IMR-90 (cell line): ENCODE results near the gene SMAD7. TPM values are rescaled to one million over a fixed set of nuclear protein-coding genes. Genes with fewer than 3 reads are reported as not detected.

ENCODE experiments used
- ATAC-seq: fragments of 200-7000 bp; cut with Tn5 transposase; 2 replicates; pipeline ENCODE4 v1.9.1; 2020; ENCODE audit warnings: low read depth, mild to moderate bottlenecking, moderate library complexity
- BruUV-seq: library from RNA; stranded (reverse); fragments of 400-500 nt; replicated peaks from 2 replicates; lab custom pipeline; 2021; lab: Mats Ljungman, UMichigan
- CTCF ChIA-PET: fragments of 300-600 bp; formaldehyde crosslinking; extraction: SDS; loops from one replicate; lab custom pipeline; 2021; ENCODE audit warnings: antibody characterized with exemption; lab: Yijun Ruan, JAX
- POLR2A ChIA-PET: fragments of 300-600 bp; sonication (Branson Sonifier 250); formaldehyde crosslinking; loops from one replicate; lab custom pipeline; 2022; ENCODE audit warnings: antibody characterized with exemption; ENCODE audit not compliant: unreplicated experiment; lab: Charles Lee
- DNase-seq: peaks from one replicate; pipeline ENCODE4 v3.0.0; 2013
- H2AFZ ChIP-seq: replicated peaks from 2 replicates; pipeline ENCODE3; 2013; ENCODE audit warnings: low read length, mild to moderate bottlenecking; ENCODE audit not compliant: poor library complexity
- H2AK5ac ChIP-seq: 2 replicates; pipeline ENCODE4 v1.6.1; 2013; ENCODE audit warnings: low read depth, low read length, inconsistent platforms
- H2AK9ac ChIP-seq: replicated peaks from 2 replicates; pipeline ENCODE3; 2013; ENCODE audit warnings: mild to moderate bottlenecking, low read depth, low read length, moderate library complexity; ENCODE audit not compliant: poor library complexity
- H2BK120ac ChIP-seq: 2 replicates; pipeline ENCODE4 v1.6.1; 2013; ENCODE audit warnings: low read depth, low read length, inconsistent platforms
- H2BK15ac ChIP-seq: 3 replicates; pipeline ENCODE4 v1.6.1; 2013; ENCODE audit warnings: low read depth, low read length, inconsistent platforms
- H2BK20ac ChIP-seq: 2 replicates; pipeline ENCODE4 v1.6.1; 2013; ENCODE audit warnings: low read depth, mild to moderate bottlenecking, inconsistent platforms, low read length, moderate library complexity
- H2BK5ac ChIP-seq: 2 replicates; pipeline ENCODE4 v1.6.1; 2013; ENCODE audit warnings: mild to moderate bottlenecking, low read depth, low read length, inconsistent platforms; ENCODE audit not compliant: poor library complexity, severe bottlenecking
- H3K14ac ChIP-seq: replicated peaks from 2 replicates; pipeline ENCODE4 v1.6.1; 2013; ENCODE audit warnings: low read depth, low read length, inconsistent platforms
- H3K18ac ChIP-seq: 2 replicates; pipeline ENCODE4 v1.6.1; 2013; ENCODE audit warnings: low read depth, low read length, control low read depth
- H3K23ac ChIP-seq: 2 replicates; pipeline ENCODE4 v1.6.1; 2013; ENCODE audit warnings: low read depth, low read length, inconsistent platforms
- H3K27ac ChIP-seq: 2 replicates; pipeline ENCODE4 v1.5.1; 2013; ENCODE audit warnings: mild to moderate bottlenecking, control low read depth, low read length; ENCODE audit not compliant: insufficient read depth
- H3K27me3 ChIP-seq: 2 replicates; pipeline ENCODE4 v1.6.1; 2013; ENCODE audit warnings: low read length; ENCODE audit not compliant: control insufficient read depth, insufficient read depth
- H3K36me3 ChIP-seq: 2 replicates; pipeline ENCODE4 v1.6.1; 2013; ENCODE audit warnings: low read length, mixed read lengths; ENCODE audit not compliant: control insufficient read depth, insufficient read depth
- H3K4ac ChIP-seq: 2 replicates; pipeline ENCODE4 v1.6.1; 2013; ENCODE audit warnings: low read depth, low read length, inconsistent platforms
- H3K4me1 ChIP-seq: 2 replicates; pipeline ENCODE4 v1.6.1; 2013; ENCODE audit warnings: low read length, mixed read lengths; ENCODE audit not compliant: control insufficient read depth, insufficient read depth
- H3K4me2 ChIP-seq: 2 replicates; pipeline ENCODE4 v1.6.1; 2013; ENCODE audit warnings: low read depth, mild to moderate bottlenecking, control low read depth, low read length, moderate library complexity
- H3K4me3 ChIP-seq: 2 replicates; pipeline ENCODE4 v1.5.1; 2013; ENCODE audit warnings: low read depth, mild to moderate bottlenecking, control low read depth, low read length, moderate library complexity; ENCODE audit not compliant: insufficient read depth
- H3K56ac ChIP-seq: 2 replicates; pipeline ENCODE4 v1.6.1; 2013; ENCODE audit warnings: low read length, inconsistent platforms; ENCODE audit not compliant: insufficient read depth; ENCODE audit errors: extremely low read depth
- H3K79me1 ChIP-seq, 2 experiments: 2 replicates each; pipeline ENCODE4 v1.6.1; 2013; ENCODE audit warnings: low read length in 2 of 2, inconsistent platforms in 1 of 2, low read depth in 1 of 2
- H3K9ac ChIP-seq: 2 replicates; pipeline ENCODE4 v1.6.1; 2013; ENCODE audit warnings: low read depth, low read length, control low read depth
- H3K9me1 ChIP-seq: 2 replicates; pipeline ENCODE4 v1.6.1; 2013; ENCODE audit warnings: low read length, inconsistent platforms; ENCODE audit not compliant: insufficient read depth
- H3K9me3 ChIP-seq: 2 replicates; pipeline ENCODE4 v1.6.1; 2013; ENCODE audit warnings: low read length; ENCODE audit not compliant: control insufficient read depth, insufficient read depth
- H4K20me1 ChIP-seq: 2 replicates; pipeline ENCODE4 v1.6.1; 2013; ENCODE audit warnings: low read length, inconsistent platforms; ENCODE audit not compliant: insufficient read depth
- H4K5ac ChIP-seq: 2 replicates; pipeline ENCODE4 v1.6.1; 2013; ENCODE audit warnings: mild to moderate bottlenecking, low read depth, low read length, control low read depth
- H4K8ac ChIP-seq, 2 experiments: 2 replicates each; pipeline ENCODE4 v1.6.1; 2013; ENCODE audit warnings: low read depth in 2 of 2, low read length in 2 of 2, control low read depth in 1 of 2, inconsistent platforms in 1 of 2
- H4K91ac ChIP-seq: 2 replicates; pipeline ENCODE4 v1.6.1; 2013; ENCODE audit warnings: low read depth, low read length, inconsistent platforms; ENCODE audit not compliant: insufficient read depth
- CHD1 ChIP-seq: IDR thresholded peaks from 2 replicates; pipeline ENCODE4 v1.6.1; 2012; ENCODE audit warnings: low read depth, low read length, improper control_type of control experiment
- MAZ ChIP-seq: IDR thresholded peaks from 2 replicates; pipeline ENCODE4 v1.6.1; 2012; ENCODE audit warnings: low read depth, mild to moderate bottlenecking, low read length, improper control_type of control experiment, moderate library complexity, borderline replicate concordance
- WGBS, 2 experiments: methylation state at CpG; one replicate each; pipeline versions ENCODE4 v1.1.5 to v1.1.7; 2013; ENCODE audit warnings: missing lambda C conversion rate in 2 of 2; ENCODE audit not compliant: insufficient read length in 1 of 2; ENCODE audit errors: extremely low coverage in 2 of 2; 5-methylcytosine and 5-hydroxymethylcytosine counted together
- dilution Hi-C: fragments of 300-500 bp; cut with HindIII; formaldehyde crosslinking; loops from one replicate; pipeline ENCODE4 v1.14.3; 2018; ENCODE audit warnings: low sequenced_read_pairs; ENCODE audit not compliant: unreplicated experiment
- in situ Hi-C: fragments of 300-500 bp; cut with MboI; formaldehyde crosslinking; loops from 3 replicates; pipeline ENCODE4 v1.14.3; 2019; ENCODE audit warnings: low sequenced_read_pairs, inconsistent platforms, mixed read lengths
- intact Hi-C: fragments of 100-400 bp; cut with micrococcal nuclease; formaldehyde crosslinking; loops from 2 replicates; pipeline ENCODE4 v1.10.0; 2022
- polyA plus RNA-seq, 3 experiments: library from polyadenylated mRNA; depleted of rRNA; stranded (reverse); fragments of >200 nt; gene quantifications; 2 replicates each; pipeline ENCODE4 v1.2.3, GENCODE V29; 2012; ENCODE audit warnings: low replicate concordance in 1 of 3
- total RNA-seq: library from RNA; depleted of rRNA; stranded (reverse); fragments of >200 nt; gene quantifications from 2 replicates; pipeline ENCODE4 v1.2.3, GENCODE V29; 2012

Gene SMAD7
- total and polyA plus RNA-seq, 2 of the 4 experiments (the other 2 are of a cell fraction), result 15.8 to 17.6 TPM

DNA sequence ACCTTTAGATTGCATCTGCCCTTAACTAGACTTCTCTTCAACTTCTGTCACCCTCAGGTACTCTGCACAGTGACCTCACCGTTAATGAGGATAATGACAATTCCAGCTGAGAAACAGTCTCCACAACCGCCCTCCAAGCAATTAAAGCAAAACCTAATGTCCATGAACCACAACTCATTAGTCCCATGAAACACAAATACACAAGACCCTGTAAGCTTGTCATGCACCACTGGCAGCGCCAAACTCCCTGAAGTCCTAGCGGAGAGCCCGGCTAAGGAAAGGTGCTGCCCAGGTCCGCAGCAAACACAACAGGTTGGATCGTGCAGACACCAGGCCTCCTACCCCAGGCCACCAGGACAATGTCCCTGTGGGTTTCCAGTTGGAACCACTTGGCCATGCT, 7.4 kb downstream of the SMAD7 start:
- Histone ChIP-seq H2BK20ac (peak overlapping the region; percentile 66), H4K91ac (peak overlapping the region; percentile 64), H3K23ac (peak overlapping the region; percentile 50), H2BK5ac (peak overlapping the region; percentile 43), H3K56ac (peak overlapping the region; percentile 84; the same call in 1 of the 2 replicates), H3K14ac (peak overlapping the region; percentile 90), H3K27ac (peak overlapping the region; percentile 33), H4K20me1 (peaks cover 97% of the 10 kb centered on the region), H3K4ac (peak overlapping the region; percentile 82), H3K9ac (peak overlapping the region; percentile 15; the same call in 1 of the 2 replicates), H3K4me1 (peaks cover 60% of the 10 kb centered on the region), H2BK120ac (peak overlapping the region; percentile 79), H3K4me3 (no peak overlapping the region), H3K9me1 (peaks cover 40% of the 10 kb centered on the region), H3K79me1 (peaks cover 4 to 85% of the 10 kb centered on the region in 2 experiments; a peak in 2 of 4 replicates), H2AK9ac (peak overlapping the region; percentile 29), H4K8ac (peak overlapping the region; percentile 42 to 72; a peak in 3 of 4 replicates), H3K27me3 (no peaks in the 10 kb centered on the region), H3K9me3 (no peaks in the 10 kb centered on the region), H3K36me3 (peaks cover 33% of the 10 kb centered on the region), H4K5ac (peak overlapping the region; percentile 9; the same call in 1 of the 2 replicates), H3K4me2 (peak overlapping the region; percentile 71), H2BK15ac (peak overlapping the region; percentile 83; the same call in 2 of the 3 replicates), H2AFZ (no peak overlapping the region), H3K18ac (peak overlapping the region; percentile 26; the same call in 1 of the 2 replicates), H2AK5ac (peak overlapping the region; percentile 82)
- in situ Hi-C loops (loop anchor here (5.0 to 25.0 kb wide), 4 partner anchors 161 to 406 kb away; partner anchors contain the start of gene CTIF), dilution Hi-C loops (no loop called here), intact Hi-C loops (loop anchor here (5.0 kb wide), 1 partner anchor 116 kb away; no protein-coding TSS in a partner anchor)
- TF ChIP-seq MAZ (no peak), CHD1 (0 out of 2 replicates have a peak, but pooled peaks have one; percentile 19)
- BruUV-seq, result no TSS peak
- ATAC-seq (no peak), DNase-seq (no peak)
- WGBS, 2 experiments, result 96% methylated on average over 4 of the region's 7 CpGs; no CpG with 5 or more reads in 1 of the 2 experiments
- POLR2A ChIA-PET, result no interaction called here
- CTCF ChIA-PET, result no interaction called here
